Gastrocnemius medialis (tissue), 4 donors: ENCODE results near the gene MEGF11.

Experiments used
- POLR2A ChIP-seq, 2 donors: fragments of 450-650 bp; IDR thresholded peaks; one replicate each; pipeline ENCODE4 v1.6.1; 2017; ENCODE audit warnings: antibody characterized with exemption in 2 of 2, mild to moderate bottlenecking in 2 of 2, moderate library complexity in 2 of 2
- TF ChIP-seq, protein P1 (sequence below), 5 experiments: fragments of 450-650 bp in 3 of 5; fragments of 200-600 bp in 2 of 5; sonication (generic) in 2 of 5; IDR thresholded peaks in 4 of 5; conservative IDR thresholded peaks in 1 of 5; 1 replicate in 4 of 5; 2 replicates in 1 of 5; pipeline ENCODE4 v1.5.1; 2016 to 2019; ENCODE audit warnings: antibody characterized with exemption in 5 of 5, mild to moderate bottlenecking in 3 of 5, moderate library complexity in 3 of 5

- TF ChIP-seq, protein P1, sequence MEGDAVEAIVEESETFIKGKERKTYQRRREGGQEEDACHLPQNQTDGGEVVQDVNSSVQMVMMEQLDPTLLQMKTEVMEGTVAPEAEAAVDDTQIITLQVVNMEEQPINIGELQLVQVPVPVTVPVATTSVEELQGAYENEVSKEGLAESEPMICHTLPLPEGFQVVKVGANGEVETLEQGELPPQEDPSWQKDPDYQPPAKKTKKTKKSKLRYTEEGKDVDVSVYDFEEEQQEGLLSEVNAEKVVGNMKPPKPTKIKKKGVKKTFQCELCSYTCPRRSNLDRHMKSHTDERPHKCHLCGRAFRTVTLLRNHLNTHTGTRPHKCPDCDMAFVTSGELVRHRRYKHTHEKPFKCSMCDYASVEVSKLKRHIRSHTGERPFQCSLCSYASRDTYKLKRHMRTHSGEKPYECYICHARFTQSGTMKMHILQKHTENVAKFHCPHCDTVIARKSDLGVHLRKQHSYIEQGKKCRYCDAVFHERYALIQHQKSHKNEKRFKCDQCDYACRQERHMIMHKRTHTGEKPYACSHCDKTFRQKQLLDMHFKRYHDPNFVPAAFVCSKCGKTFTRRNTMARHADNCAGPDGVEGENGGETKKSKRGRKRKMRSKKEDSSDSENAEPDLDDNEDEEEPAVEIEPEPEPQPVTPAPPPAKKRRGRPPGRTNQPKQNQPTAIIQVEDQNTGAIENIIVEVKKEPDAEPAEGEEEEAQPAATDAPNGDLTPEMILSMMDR (IDR thresholded peaks at IDR 0.05 in 4 of 5, conservative IDR thresholded peaks at IDR 0.05 in 1 of 5) = no peak
- no peak for TF ChIP-seq POLR2A (IDR thresholded peaks at IDR 0.05)
Measured at GRCh38 chr15:65982627-65983322, 270.8 kb downstream of the MEGF11 start.
